BLaER1 treated with 17β-estradiol and CSF1 and Interleukin-3, amounts not matched to agents 10 nM and 100 nM (cell line): ENCODE data around the gene CDKAL1.
"Not testable (repeated sequence)": the region's sequence is repeated elsewhere in the genome, so short reads cannot be mapped to it uniquely, and the experiment has no call there.

Experiments used
- H3K27ac ChIP-seq, 11 experiments: shearing (Covaris generic); formaldehyde crosslinking; 2 replicates each; pipeline ENCODE4 v1.8.1; 2022
- H3K27me3 ChIP-seq, 11 experiments: shearing (Covaris generic); formaldehyde crosslinking; 2 replicates each; pipeline ENCODE4 v1.8.1; 2022
- H3K36me3 ChIP-seq, 11 experiments: shearing (Covaris generic); formaldehyde crosslinking; 2 replicates each; pipeline ENCODE4 v1.8.1; 2022
- H3K4me1 ChIP-seq, 10 experiments: shearing (Covaris generic); formaldehyde crosslinking; 2 replicates each; pipeline ENCODE4 v1.8.1; 2022
- H3K4me2 ChIP-seq, 11 experiments: shearing (Covaris generic); formaldehyde crosslinking; 2 replicates each; pipeline ENCODE4 v1.8.1; 2022
- H3K4me3 ChIP-seq, 10 experiments: shearing (Covaris generic); formaldehyde crosslinking; 2 replicates each; pipeline ENCODE4 v1.8.1; 2022
- H3K9ac ChIP-seq, 11 experiments: shearing (Covaris generic); formaldehyde crosslinking; 2 replicates each; pipeline ENCODE4 v1.8.1; 2022
- H3K9me3 ChIP-seq, 11 experiments: shearing (Covaris generic); formaldehyde crosslinking; replicated peaks in 1 of 11; 2 replicates each; pipeline ENCODE4 v1.8.1; 2022
- H4K20me1 ChIP-seq, 11 experiments: shearing (Covaris generic); formaldehyde crosslinking; 2 replicates each; pipeline ENCODE4 v1.8.1; 2022
- Cebpa-rat ChIP-seq, 11 experiments: shearing (Covaris generic); IDR thresholded peaks; 2 replicates each; pipeline ENCODE4 v1.8.1; 2022

Gene CDKAL1

DNA sequence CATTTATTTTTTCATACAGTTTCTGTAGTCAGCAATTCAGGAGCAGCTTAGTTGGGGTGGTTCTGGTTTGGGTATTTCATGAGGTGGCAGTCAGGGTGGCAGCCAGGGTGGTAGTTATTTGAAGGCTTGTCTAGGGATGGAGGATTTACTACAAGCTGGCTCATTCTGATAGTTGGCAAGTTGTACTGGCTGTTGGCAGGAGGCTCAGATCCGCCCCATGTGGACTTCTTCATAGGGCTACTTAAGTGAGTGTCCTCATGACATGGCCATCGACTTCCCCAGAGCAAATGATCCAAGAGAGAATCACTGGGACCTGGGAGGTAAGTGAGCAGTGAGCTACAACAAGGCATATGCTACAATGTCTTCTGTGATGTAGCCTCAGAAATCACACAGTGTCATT lies 22.4 kb upstream of the CDKAL1 start:
- Histone ChIP-seq H3K27ac (no peak overlapping the region), H3K9ac (no peak overlapping the region), H3K27me3 (no peaks in the 10 kb centered on the region), H3K4me3 (no peak overlapping the region), H4K20me1 (no peaks in the 10 kb centered on the region), H3K4me1 (no peaks in the 10 kb centered on the region), H3K36me3 (no peaks in the 10 kb centered on the region), H3K4me2 (no peak overlapping the region), H3K9me3 (no peaks in the 10 kb centered on the region)
- TF ChIP-seq Cebpa-rat (IDR thresholded peaks at IDR 0.05): no peak

DNA sequence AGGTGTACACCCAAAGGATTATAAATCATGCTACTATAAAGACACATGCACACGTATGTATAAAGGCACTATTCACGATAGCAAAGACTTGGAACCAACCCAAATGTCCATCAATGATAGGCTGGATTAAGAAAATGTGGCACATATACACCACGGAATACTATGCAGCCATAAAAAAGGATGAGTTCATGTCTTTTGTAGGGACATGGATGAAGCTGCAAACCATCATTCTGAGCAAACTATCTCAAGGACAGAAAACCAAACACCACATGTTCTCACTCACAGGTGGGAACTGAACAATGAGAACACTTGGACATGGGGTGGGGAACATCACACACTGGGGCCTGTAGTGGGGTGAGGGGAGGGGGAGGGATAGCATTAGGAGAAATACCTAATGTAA lies 9.0 kb upstream of the CDKAL1 start:
- H3K4me2 ChIP-seq, H3K9me3 ChIP-seq, H3K9ac ChIP-seq, H3K27me3 ChIP-seq, H3K27ac ChIP-seq, H3K4me3 ChIP-seq, H3K36me3 ChIP-seq, H4K20me1 ChIP-seq: not testable (repeated sequence)
- H3K4me1 ChIP-seq: peaks cover 5 to 14% (median 11%) of the 10 kb centered on the region in 10 experiments; a peak in 18 of 20 replicates

DNA sequence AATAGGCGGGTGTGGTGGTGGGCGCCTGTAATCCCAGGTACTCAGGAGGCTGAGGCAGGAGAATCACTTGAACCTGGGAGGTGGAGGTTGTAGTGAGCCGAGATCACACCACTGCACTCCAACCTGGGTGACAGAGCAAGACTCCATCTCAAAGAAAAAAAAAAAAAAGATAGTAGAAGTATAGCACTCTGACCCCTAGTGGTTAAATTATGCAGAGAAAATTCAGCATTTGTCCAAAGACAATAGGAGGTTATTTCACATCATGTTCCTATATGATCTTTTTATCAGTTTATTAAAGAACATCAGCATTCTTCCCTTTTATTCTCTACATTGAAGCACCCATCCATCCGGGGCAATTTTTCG lies 5.2 kb upstream of the CDKAL1 start:
- not testable (repeated sequence) for H3K27me3 ChIP-seq, H4K20me1 ChIP-seq, H3K4me2 ChIP-seq, H3K9ac ChIP-seq, H3K27ac ChIP-seq, H3K9me3 ChIP-seq, H3K4me3 ChIP-seq, H3K36me3 ChIP-seq
- H3K4me1 ChIP-seq: peaks cover 11 to 20% (median 17%) of the 10 kb centered on the region in 10 experiments

- no peak overlapping the region for H3K4me3 ChIP-seq
- no peak overlapping the region for H3K9ac ChIP-seq
- TF ChIP-seq Cebpa-rat (IDR thresholded peaks at IDR 0.05): no peak
- H3K36me3 ChIP-seq: peaks cover 7 to 25% (median 10%) of the 10 kb centered on the region in 11 experiments; a peak in 12 of 22 replicates
- no peak overlapping the region for H3K27ac ChIP-seq
- peaks cover 21 to 32% (median 28%) of the 10 kb centered on the region in 10 experiments for H3K4me1 ChIP-seq
- no peaks in the 10 kb centered on the region for H3K27me3 ChIP-seq
- H3K4me2 ChIP-seq: no peak overlapping the region
- H4K20me1 ChIP-seq: peaks cover 0 to under 1% (median 0%) of the 10 kb centered on the region in 11 experiments; a peak in 1 of 22 replicates
- no peaks in the 10 kb centered on the region for H3K9me3 ChIP-seq
Observed at GRCh38 chr6:20532881-20533280, 1.4 kb upstream of the CDKAL1 start.

DNA sequence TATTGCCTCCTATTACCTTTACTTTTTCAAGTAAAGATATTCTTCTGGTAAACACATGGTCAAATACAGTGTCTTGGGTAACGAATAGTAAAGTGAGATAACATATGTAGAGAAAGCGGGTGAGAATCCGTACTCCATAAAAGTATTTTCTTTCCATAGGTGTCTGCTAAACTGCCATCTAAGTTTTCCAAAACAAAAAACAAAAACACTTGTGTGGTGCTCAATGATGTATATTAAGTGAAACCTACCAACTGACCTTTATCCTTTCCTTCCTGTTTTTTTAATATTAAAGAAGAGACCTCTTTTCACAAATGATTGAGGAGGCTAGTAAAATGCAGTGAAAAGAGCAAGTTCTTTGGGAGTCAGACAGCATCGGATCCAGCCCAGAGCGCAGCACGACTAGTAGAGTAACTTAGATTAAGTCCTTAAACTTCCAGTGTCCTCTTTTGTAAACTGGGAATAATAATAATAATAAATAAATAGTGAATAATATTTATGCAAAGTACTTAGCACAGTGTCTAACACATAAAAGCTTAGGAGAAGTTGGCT lies 437 bp upstream of the CDKAL1 start:
- H4K20me1 ChIP-seq: peaks cover 0 to 10% (median 0%) of the 10 kb centered on the region in 11 experiments; a peak in 2 of 22 replicates
- peak overlapping the region; percentile 74 to 91 (median 82) for H3K4me3 ChIP-seq
- H3K4me1 ChIP-seq: peaks cover 17 to 22% (median 20%) of the 10 kb centered on the region in 10 experiments
- no peak for TF ChIP-seq Cebpa-rat (IDR thresholded peaks at IDR 0.05)
- H3K27ac ChIP-seq: peak overlapping the region; percentile 78 to 91 (median 86); a peak in 21 of 22 replicates
- peaks cover 7 to 35% (median 16%) of the 10 kb centered on the region in 11 experiments; a peak in 14 of 22 replicates for H3K36me3 ChIP-seq
- peak overlapping the region; percentile 79 to 90 (median 88) for H3K9ac ChIP-seq
- peak overlapping the region; percentile 42 to 88 (median 78) for H3K4me2 ChIP-seq
- no peaks in the 10 kb centered on the region for H3K9me3 ChIP-seq
- no peaks in the 10 kb centered on the region for H3K27me3 ChIP-seq

- Histone ChIP-seq H3K36me3 (peaks cover 36 to 79% (median 56%) of the 10 kb centered on the region in 11 experiments), H3K27me3 (no peaks in the 10 kb centered on the region), H4K20me1 (peaks cover 0 to 46% (median 5%) of the 10 kb centered on the region in 11 experiments; a peak in 9 of 22 replicates), H3K27ac (no peak overlapping the region), H3K9ac (no peak overlapping the region), H3K4me2 (no peak overlapping the region), H3K4me3 (no peak overlapping the region), H3K4me1 (peaks cover 17 to 29% (median 20%) of the 10 kb centered on the region in 10 experiments), H3K9me3 (no peaks in the 10 kb centered on the region)
- TF ChIP-seq Cebpa-rat (IDR thresholded peaks at IDR 0.05): no peak
Observed at GRCh38 chr6:20538131-20538662, 3.9 kb downstream of the CDKAL1 start.

DNA sequence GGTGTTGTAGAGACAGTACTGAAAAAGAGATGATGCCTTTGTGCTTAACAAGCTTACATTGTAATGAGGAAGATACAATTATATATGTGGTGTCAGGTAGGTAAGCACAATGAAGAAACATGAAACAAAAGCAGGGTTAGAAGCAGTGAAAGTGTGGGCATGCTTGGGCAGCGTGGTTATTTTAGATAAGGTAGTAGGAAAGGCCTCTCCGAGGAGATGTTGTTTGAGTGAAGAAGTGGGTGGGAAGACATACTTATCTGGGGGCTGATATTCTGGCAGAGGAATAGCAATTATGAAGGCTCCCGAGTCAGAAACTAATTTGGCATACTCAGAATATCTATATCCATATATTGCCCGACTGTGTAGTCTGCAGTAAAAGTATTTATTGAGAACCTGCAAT lies 4.7 kb downstream of the CDKAL1 start:
- H3K4me3 ChIP-seq: no peak overlapping the region
- H3K27me3 ChIP-seq: no peaks in the 10 kb centered on the region
- H3K4me2 ChIP-seq: no peak overlapping the region
- H3K9me3 ChIP-seq: peaks cover 0 to 3% (median 0%) of the 10 kb centered on the region in 11 experiments; a peak in 4 of 22 replicates
- TF ChIP-seq Cebpa-rat (IDR thresholded peaks at IDR 0.05): no peak
- H3K9ac ChIP-seq: no peak overlapping the region
- H3K4me1 ChIP-seq: peaks cover 13 to 24% (median 15%) of the 10 kb centered on the region in 10 experiments
- no peak overlapping the region for H3K27ac ChIP-seq
- peaks cover 37 to 86% (median 61%) of the 10 kb centered on the region in 11 experiments for H3K36me3 ChIP-seq
- peaks cover 0 to 46% (median 5%) of the 10 kb centered on the region in 11 experiments; a peak in 9 of 22 replicates for H4K20me1 ChIP-seq

GRCh38 chr6:20539387-20539786 lies 5.1 kb downstream of the CDKAL1 start:
- Histone ChIP-seq H3K9me3 (peaks cover 0 to 5% (median 0%) of the 10 kb centered on the region in 11 experiments; a peak in 4 of 22 replicates), H3K27ac (no peak overlapping the region), H3K4me2 (no peak overlapping the region), H3K9ac (no peak overlapping the region), H3K4me3 (no peak overlapping the region), H4K20me1 (peaks cover 0 to 46% (median 5%) of the 10 kb centered on the region in 11 experiments; a peak in 9 of 22 replicates), H3K27me3 (no peaks in the 10 kb centered on the region), H3K4me1 (peaks cover 11 to 23% (median 13%) of the 10 kb centered on the region in 10 experiments), H3K36me3 (peaks cover 40 to 90% (median 63%) of the 10 kb centered on the region in 11 experiments)
- TF ChIP-seq Cebpa-rat (IDR thresholded peaks at IDR 0.05): no peak

- Histone ChIP-seq H3K36me3 (peaks cover 44 to 100% (median 74%) of the 10 kb centered on the region in 11 experiments), H3K4me3 (no peak overlapping the region)
Observed at GRCh38 chr6:20540683-20541082, 6.4 kb downstream of the CDKAL1 start.

More at GRCh38 chr6:20540683-20541082, 6.4 kb downstream of the CDKAL1 start:
- no peak for TF ChIP-seq Cebpa-rat (IDR thresholded peaks at IDR 0.05)
- Histone ChIP-seq H3K27ac (no peak overlapping the region), H3K27me3 (no peaks in the 10 kb centered on the region), H3K4me1 (peaks cover 4 to 15% (median 6%) of the 10 kb centered on the region in 10 experiments), H3K4me2 (no peak overlapping the region), H4K20me1 (peaks cover 0 to 46% (median 5%) of the 10 kb centered on the region in 11 experiments; a peak in 9 of 22 replicates), H3K9ac (no peak overlapping the region), H3K9me3 (peaks cover 0 to 12% (median 4%) of the 10 kb centered on the region in 11 experiments; a peak in 10 of 22 replicates)
